Measurements from ENCODE around the gene LTB4R2. TPM values are rescaled to one million over a fixed set of nuclear protein-coding genes. Genes with fewer than 3 reads are reported as not detected.

The LTB4R2 gene
- total and polyA plus RNA-seq, 2 of the 8 experiments (the other 6 are each of a cell fraction or from before 2014, with no cell fraction given), result 5.3 to 6.7 TPM

DNA sequence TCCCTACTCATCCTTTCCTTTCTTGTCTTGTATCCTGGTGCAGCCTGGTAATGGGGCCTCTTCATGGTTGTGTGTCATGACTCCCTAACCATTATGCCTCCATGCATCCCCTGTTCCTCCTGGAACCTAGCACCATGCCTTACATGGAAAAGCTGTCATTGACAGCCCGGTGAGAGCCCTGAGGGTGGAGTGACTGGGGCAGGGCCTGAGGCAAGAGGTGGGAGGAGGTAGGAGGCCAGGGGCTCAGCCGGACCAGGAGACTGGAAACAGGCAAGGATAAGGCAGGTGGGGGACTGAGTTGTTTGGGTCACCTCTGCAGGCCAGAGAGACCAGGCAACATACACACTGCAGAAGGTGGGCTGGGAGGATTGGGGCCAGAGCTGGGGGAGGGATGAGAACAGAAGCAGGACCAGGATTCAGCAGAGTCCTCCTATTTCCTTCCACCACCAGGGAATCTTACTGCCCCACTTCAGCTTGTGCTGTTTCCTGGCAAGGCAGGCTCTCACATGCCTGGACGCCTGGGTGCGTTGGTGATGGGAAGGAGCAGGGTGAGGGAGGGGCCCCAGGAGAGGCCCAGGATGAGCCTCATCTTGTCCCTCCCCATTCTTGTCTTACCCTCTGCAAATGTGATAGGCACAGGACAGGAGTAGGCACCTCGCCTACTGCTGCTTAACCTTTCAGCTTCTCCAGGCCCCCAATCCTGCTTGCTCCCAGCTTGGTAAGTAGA is at the start of gene LTB4R2 (continued):
- TF ChIP-seq, protein P1, sequence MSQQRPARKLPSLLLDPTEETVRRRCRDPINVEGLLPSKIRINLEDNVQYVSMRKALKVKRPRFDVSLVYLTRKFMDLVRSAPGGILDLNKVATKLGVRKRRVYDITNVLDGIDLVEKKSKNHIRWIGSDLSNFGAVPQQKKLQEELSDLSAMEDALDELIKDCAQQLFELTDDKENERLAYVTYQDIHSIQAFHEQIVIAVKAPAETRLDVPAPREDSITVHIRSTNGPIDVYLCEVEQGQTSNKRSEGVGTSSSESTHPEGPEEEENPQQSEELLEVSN (IDR thresholded peaks at IDR 0.05), result no peak
- TF ChIP-seq CBX8 (IDR thresholded peaks at IDR 0.05; ENCODE audit: borderline replicate concordance, low read depth, low read length) (no peak), POLR2A (IDR thresholded peaks at IDR 0.05; ENCODE audit: control extremely low read depth in 1 of 2, low read depth in 2 of 2, low read length in 2 of 2) (no peak), KDM5A (IDR thresholded peaks at IDR 0.05; ENCODE audit: low read length) (no peak), SP1 (IDR thresholded peaks at IDR 0.05; ENCODE audit: low read depth, low read length) (no peak), NANOG (IDR thresholded peaks at IDR 0.05; ENCODE audit: insufficient read depth, low read depth, low read length, poor library complexity, severe bottlenecking) (no peak), TAF7 (optimal IDR thresholded peaks at IDR 0.05; ENCODE audit: borderline replicate concordance, low read depth, low read length) (no peak), KDM1A (IDR thresholded peaks at IDR 0.05; ENCODE audit: borderline replicate concordance, low read length) (no peak), SP4 (IDR thresholded peaks at IDR 0.05; ENCODE audit: low read length) (no peak)
- TF ChIP-seq, protein P2, sequence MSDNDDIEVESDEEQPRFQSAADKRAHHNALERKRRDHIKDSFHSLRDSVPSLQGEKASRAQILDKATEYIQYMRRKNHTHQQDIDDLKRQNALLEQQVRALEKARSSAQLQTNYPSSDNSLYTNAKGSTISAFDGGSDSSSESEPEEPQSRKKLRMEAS (IDR thresholded peaks at IDR 0.05), result no peak
- TF ChIP-seq, protein P3, sequence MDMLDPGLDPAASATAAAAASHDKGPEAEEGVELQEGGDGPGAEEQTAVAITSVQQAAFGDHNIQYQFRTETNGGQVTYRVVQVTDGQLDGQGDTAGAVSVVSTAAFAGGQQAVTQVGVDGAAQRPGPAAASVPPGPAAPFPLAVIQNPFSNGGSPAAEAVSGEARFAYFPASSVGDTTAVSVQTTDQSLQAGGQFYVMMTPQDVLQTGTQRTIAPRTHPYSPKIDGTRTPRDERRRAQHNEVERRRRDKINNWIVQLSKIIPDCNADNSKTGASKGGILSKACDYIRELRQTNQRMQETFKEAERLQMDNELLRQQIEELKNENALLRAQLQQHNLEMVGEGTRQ (IDR thresholded peaks at IDR 0.05; ENCODE audit: low read length), result no peak
